ENCODE data around the gene FXR1. TPM values are rescaled to one million over a fixed set of nuclear protein-coding genes. Genes with fewer than 3 reads are reported as not detected.
"Not testable (repeated sequence)": the region's sequence is repeated elsewhere in the genome, so short reads cannot be mapped to it uniquely, and the experiment has no call there.

FXR1 gene
- total RNA-seq, 1 experiment from 2014 or later = 288 TPM

GRCh38 chr3:180871901-180872300 lies 40.6 kb upstream of the FXR1 start:
- ChIA-PET POLR2A (ENCODE audit: unreplicated experiment) (interaction anchor here (0.6 kb wide), 1 partner anchor 46 kb away, joined by 6 read pairs; no protein-coding TSS in a partner anchor), CTCF (no interaction called here)
- no peaks in the 10 kb centered on the region for H3K36me3 ChIP-seq (ENCODE audit: low read depth)
- H3K27ac ChIP-seq = no peak overlapping the region
- TF ChIP-seq EZH2 (IDR thresholded peaks at IDR 0.05; ENCODE audit: low read depth) (no peak), CTCF (conservative IDR thresholded peaks at IDR 0.05) (no peak)
- H2AFZ ChIP-seq = no peak overlapping the region
- no peak overlapping the region for H3K4me2 ChIP-seq
- no peak for DNase-seq
- BruUV-seq (replicated peaks) = no TSS peak
- no peaks in the 10 kb centered on the region for H3K27me3 ChIP-seq (ENCODE audit: insufficient read depth, low read depth)
- no peaks in the 10 kb centered on the region for H3K9me2 ChIP-seq (ENCODE audit: insufficient read depth)
- no peaks in the 10 kb centered on the region for H3K4me1 ChIP-seq (replicated peaks; ENCODE audit: insufficient read depth)
- H3K9me3 ChIP-seq (ENCODE audit: insufficient read depth, low read depth) = no peaks in the 10 kb centered on the region
- no peaks in the 10 kb centered on the region for H3F3A ChIP-seq (ENCODE audit: insufficient read depth, low read depth)
- no peaks in the 10 kb centered on the region for H4K20me1 ChIP-seq (ENCODE audit: insufficient read depth)
- H3K4me3 ChIP-seq = no peak overlapping the region
- intact Hi-C loops (cut with micrococcal nuclease; ENCODE audit: unreplicated experiment) = no loop called here
- no peaks in the 10 kb centered on the region for H3K79me2 ChIP-seq (ENCODE audit: low read depth)

GRCh38 chr3:180872430-180872829 lies 40.0 kb upstream of the FXR1 start:
- DNase-seq; intact Hi-C loops (cut with micrococcal nuclease; ENCODE audit: unreplicated experiment); H3K36me3 ChIP-seq (ENCODE audit: low read depth); H4K20me1 ChIP-seq (ENCODE audit: insufficient read depth); H2AFZ ChIP-seq; H3K9me2 ChIP-seq (ENCODE audit: insufficient read depth); H3K9me3 ChIP-seq (ENCODE audit: insufficient read depth, low read depth); H3K4me3 ChIP-seq; H3K79me2 ChIP-seq (ENCODE audit: low read depth); H3K4me1 ChIP-seq (replicated peaks; ENCODE audit: insufficient read depth); H3K4me2 ChIP-seq; H3F3A ChIP-seq (ENCODE audit: insufficient read depth, low read depth); CTCF ChIA-PET; H3K27ac ChIP-seq; BruUV-seq (replicated peaks); H3K27me3 ChIP-seq (ENCODE audit: insufficient read depth, low read depth): not testable (repeated sequence)
- POLR2A ChIA-PET (ENCODE audit: unreplicated experiment) = interaction anchor here (0.6 kb wide), 1 partner anchor 46 kb away, joined by 6 read pairs; no protein-coding TSS in a partner anchor

GRCh38 chr3:180875124-180875698 lies 37.3 kb upstream of the FXR1 start:
- H2AFZ ChIP-seq = no peak overlapping the region
- no peak overlapping the region for H3K4me3 ChIP-seq
- no peaks in the 10 kb centered on the region for H3F3A ChIP-seq (ENCODE audit: insufficient read depth, low read depth)
- no peaks in the 10 kb centered on the region for H3K9me2 ChIP-seq (ENCODE audit: insufficient read depth)
- no peaks in the 10 kb centered on the region for H3K27me3 ChIP-seq (ENCODE audit: insufficient read depth, low read depth)
- intact Hi-C loops (cut with micrococcal nuclease; ENCODE audit: unreplicated experiment) = no loop called here
- H4K20me1 ChIP-seq (ENCODE audit: insufficient read depth) = no peaks in the 10 kb centered on the region
- no peak overlapping the region for H3K4me2 ChIP-seq
- H3K79me2 ChIP-seq (ENCODE audit: low read depth) = no peaks in the 10 kb centered on the region
- no TSS peak for BruUV-seq (replicated peaks)
- ChIA-PET POLR2A (ENCODE audit: unreplicated experiment) (no interaction called here), CTCF (no interaction called here)
- no peaks in the 10 kb centered on the region for H3K36me3 ChIP-seq (ENCODE audit: low read depth)
- no peaks in the 10 kb centered on the region for H3K4me1 ChIP-seq (replicated peaks; ENCODE audit: insufficient read depth)
- no peak for DNase-seq
- no peak overlapping the region for H3K27ac ChIP-seq
- H3K9me3 ChIP-seq (ENCODE audit: insufficient read depth, low read depth) = no peaks in the 10 kb centered on the region
- TF ChIP-seq EZH2 (IDR thresholded peaks at IDR 0.05; ENCODE audit: low read depth) (no peak), CTCF (conservative IDR thresholded peaks at IDR 0.05) (no peak)

Measured in PC-9 (cell line).